Neural cell (in vitro differentiated cells): ENCODE measurements around the gene FAM111A. TPM values are rescaled to one million over a fixed set of nuclear protein-coding genes. Genes with fewer than 3 reads are reported as not detected.

Experiments used
- H2AFZ ChIP-seq: fragments of 200-600, 300-800 bp; sonication (generic), shearing (Covaris generic); 2 replicates; pipeline ENCODE4 v1.6.0; 2014; ENCODE audit warnings: low read depth, mild to moderate bottlenecking, antibody characterized with exemption, low read length, moderate library complexity
- H3F3A ChIP-seq: fragments of 200-600 bp; shearing (Covaris generic); 2 replicates; pipeline ENCODE4 v1.6.1; 2016; ENCODE audit warnings: mild to moderate bottlenecking, moderate library complexity, mixed read lengths, antibody characterized with exemption, low read length; ENCODE audit not compliant: insufficient read depth, poor library complexity, severe bottlenecking
- H3K27ac ChIP-seq: fragments of 200-600, 300-800 bp; sonication (generic), shearing (Covaris generic); 2 replicates; pipeline ENCODE4 v1.5.1; 2014; ENCODE audit warnings: mild to moderate bottlenecking, low read length, moderate library complexity
- H3K27me3 ChIP-seq: fragments of 300-800, 200-600 bp; sonication (generic), shearing (Covaris generic); 2 replicates; pipeline ENCODE4 v1.6.0; 2014; ENCODE audit warnings: mild to moderate bottlenecking, low read depth, low read length, moderate library complexity; ENCODE audit not compliant: insufficient read depth
- H3K36me3 ChIP-seq: fragments of 300-800, 200-600 bp; sonication (generic), shearing (Covaris generic); 2 replicates; pipeline ENCODE4 v1.5.1; 2014; ENCODE audit warnings: mild to moderate bottlenecking, antibody characterized with exemption, low read length, moderate library complexity; ENCODE audit not compliant: insufficient read depth
- H3K4me2 ChIP-seq: fragments of 300-800, 200-600 bp; sonication (generic), shearing (Covaris generic); 2 replicates; pipeline ENCODE4 v1.6.0; 2014; ENCODE audit warnings: mild to moderate bottlenecking, low read length
- H3K4me3 ChIP-seq: fragments of 300-800, 200-600 bp; sonication (generic), shearing (Covaris generic); 2 replicates; pipeline ENCODE4 v1.5.1; 2014; ENCODE audit warnings: mild to moderate bottlenecking, low read length, moderate library complexity
- H3K79me2 ChIP-seq: fragments of 200-600 bp; shearing (Covaris generic); replicated peaks from 2 replicates; pipeline ENCODE4 v1.6.0; 2014; ENCODE audit warnings: mild to moderate bottlenecking, low read length, moderate library complexity; ENCODE audit not compliant: insufficient read depth
- H3K9ac ChIP-seq: fragments of 300-800, 200-600 bp; sonication (generic), shearing (Covaris generic); 2 replicates; pipeline ENCODE4 v1.6.1; 2016; ENCODE audit warnings: mild to moderate bottlenecking, low read length, mixed read lengths
- H3K9me2 ChIP-seq: fragments of 200-600 bp; shearing (Covaris generic); 2 replicates; pipeline ENCODE4 v1.6.1; 2016; ENCODE audit warnings: mild to moderate bottlenecking, low read length, mixed read lengths; ENCODE audit not compliant: insufficient read depth
- H3K9me3 ChIP-seq: fragments of 200-600, 300-800 bp; sonication (generic), shearing (Covaris generic); 2 replicates; pipeline ENCODE4 v1.6.1; 2016; ENCODE audit warnings: mild to moderate bottlenecking, mixed run types, low read length, moderate library complexity, mixed read lengths
- H4K20me1 ChIP-seq: fragments of 200-600 bp; shearing (Covaris generic); 2 replicates; pipeline ENCODE4 v1.6.1; 2016; ENCODE audit warnings: mild to moderate bottlenecking, mixed run types; ENCODE audit not compliant: insufficient read depth
- CTCF ChIP-seq: fragments of 450-650 bp; IDR thresholded peaks from 2 replicates; pipeline ENCODE4 v1.5.1; 2014; ENCODE audit warnings: antibody characterized with exemption, mild to moderate bottlenecking, moderate library complexity; ENCODE audit not compliant: poor library complexity, severe bottlenecking
- EP300 ChIP-seq: fragments of 450-650 bp; conservative IDR thresholded peaks from 2 replicates; pipeline ENCODE4 v1.6.1; 2014; ENCODE audit warnings: antibody characterized with exemption, mild to moderate bottlenecking, moderate library complexity; ENCODE audit not compliant: poor library complexity, severe bottlenecking
- EZH2 ChIP-seq: fragments of 200-600, 300-800 bp; shearing (Covaris generic), sonication (generic); IDR thresholded peaks from 2 replicates; pipeline ENCODE4 v1.6.1; 2014; ENCODE audit warnings: antibody characterized with exemption, low read length, borderline replicate concordance, mild to moderate bottlenecking; ENCODE audit not compliant: insufficient read depth, poor library complexity, severe bottlenecking
- MXI1 ChIP-seq: fragments of 450-650 bp; conservative IDR thresholded peaks from 2 replicates; pipeline ENCODE4 v1.6.1; 2014; ENCODE audit warnings: antibody characterized with exemption, mild to moderate bottlenecking; ENCODE audit not compliant: poor library complexity, severe bottlenecking
- POLR2AphosphoS5 ChIP-seq: IDR thresholded peaks from 2 replicates; pipeline ENCODE4 v1.6.1; 2012
- RAD21 ChIP-seq: fragments of 450-650 bp; conservative IDR thresholded peaks from 2 replicates; pipeline ENCODE4 v1.6.1; 2014; ENCODE audit warnings: antibody characterized with exemption, mild to moderate bottlenecking, moderate library complexity
- REST ChIP-seq: IDR thresholded peaks from 2 replicates; pipeline ENCODE4 v1.6.1; 2012; ENCODE audit warnings: borderline replicate concordance
- SMC3 ChIP-seq: fragments of 450-650 bp; conservative IDR thresholded peaks from 2 replicates; pipeline ENCODE4 v1.6.1; 2014; ENCODE audit warnings: antibody characterized with exemption, mild to moderate bottlenecking, moderate library complexity; ENCODE audit not compliant: poor library complexity
- TAF1 ChIP-seq: IDR thresholded peaks from 2 replicates; pipeline ENCODE4 v1.6.1; 2012; ENCODE audit warnings: low read depth
- polyA plus RNA-seq: library from polyadenylated mRNA; depleted of rRNA; stranded (reverse); fragments of >200 nt; gene quantifications from 2 replicates; pipeline ENCODE4 v1.2.3, GENCODE V29; 2014

The FAM111A gene
- polyA plus RNA-seq, 1 donor from 2014 or later: 0.88 TPM

GRCh38 chr11:59141191-59141590 is 1.5 kb upstream of the FAM111A start:
- H3K9me2 ChIP-seq: no peaks in the 10 kb centered on the region
- H3K4me2 ChIP-seq: no peak overlapping the region
- no peak overlapping the region for H3K27ac ChIP-seq
- H3K9ac ChIP-seq: no peak overlapping the region
- H3K79me2 ChIP-seq: no peaks in the 10 kb centered on the region
- no peak overlapping the region for H2AFZ ChIP-seq
- no peak overlapping the region for H3K4me3 ChIP-seq
- H3K9me3 ChIP-seq: no peaks in the 10 kb centered on the region
- H3K36me3 ChIP-seq: no peaks in the 10 kb centered on the region
- no peaks in the 10 kb centered on the region for H3F3A ChIP-seq
- H3K27me3 ChIP-seq: peaks cover 28% of the 10 kb centered on the region
- no peak for TF ChIP-seq RAD21
- TF ChIP-seq EZH2: no peak
- TF ChIP-seq POLR2AphosphoS5: no peak
- no peak for TF ChIP-seq EP300
- TF ChIP-seq REST: no peak
- no peak for TF ChIP-seq MXI1
- no peak for TF ChIP-seq TAF1
- TF ChIP-seq CTCF: no peak
- no peak for TF ChIP-seq SMC3
- H4K20me1 ChIP-seq: no peaks in the 10 kb centered on the region

- H4K20me1 ChIP-seq: no peaks in the 10 kb centered on the region
- H3K9me3 ChIP-seq: no peaks in the 10 kb centered on the region
- no peaks in the 10 kb centered on the region for H3K36me3 ChIP-seq
- H3F3A ChIP-seq: no peaks in the 10 kb centered on the region
- peak overlapping the region; percentile 6 for H3K9ac ChIP-seq
- peak overlapping the region; percentile 38 for H3K4me2 ChIP-seq
- H3K27me3 ChIP-seq: peaks cover 28% of the 10 kb centered on the region
- H3K27ac ChIP-seq: no peak overlapping the region
- peak overlapping the region; percentile 73 for H3K4me3 ChIP-seq
- no peaks in the 10 kb centered on the region for H3K9me2 ChIP-seq
- TF ChIP-seq EZH2: no peak
- H3K79me2 ChIP-seq: no peaks in the 10 kb centered on the region
- H2AFZ ChIP-seq: peak overlapping the region; percentile 5
These were observed 789 bp upstream of the FAM111A start for GRCh38 chr11:59141673-59142460.
